Neural progenitor cell (in vitro differentiated cells): ENCODE results near the gene AUTS2.

Experiments used
- CTCF ChIP-seq: fragments of 200-600 bp; sonication (generic); IDR thresholded peaks from 2 replicates; pipeline ENCODE4 v1.5.1; 2017; ENCODE audit warnings: antibody characterized with exemption, mild to moderate bottlenecking
- EZH2 ChIP-seq: fragments of 200-600 bp; sonication (generic); IDR thresholded peaks from 2 replicates; pipeline ENCODE4 v1.6.1; 2017; ENCODE audit warnings: antibody characterized with exemption, mild to moderate bottlenecking, moderate library complexity
- EZH2phosphoT487 ChIP-seq: fragments of 200-600 bp; sonication (generic); IDR thresholded peaks from 2 replicates; pipeline ENCODE4 v1.6.1; 2017; ENCODE audit warnings: antibody characterized with exemption

DNA sequence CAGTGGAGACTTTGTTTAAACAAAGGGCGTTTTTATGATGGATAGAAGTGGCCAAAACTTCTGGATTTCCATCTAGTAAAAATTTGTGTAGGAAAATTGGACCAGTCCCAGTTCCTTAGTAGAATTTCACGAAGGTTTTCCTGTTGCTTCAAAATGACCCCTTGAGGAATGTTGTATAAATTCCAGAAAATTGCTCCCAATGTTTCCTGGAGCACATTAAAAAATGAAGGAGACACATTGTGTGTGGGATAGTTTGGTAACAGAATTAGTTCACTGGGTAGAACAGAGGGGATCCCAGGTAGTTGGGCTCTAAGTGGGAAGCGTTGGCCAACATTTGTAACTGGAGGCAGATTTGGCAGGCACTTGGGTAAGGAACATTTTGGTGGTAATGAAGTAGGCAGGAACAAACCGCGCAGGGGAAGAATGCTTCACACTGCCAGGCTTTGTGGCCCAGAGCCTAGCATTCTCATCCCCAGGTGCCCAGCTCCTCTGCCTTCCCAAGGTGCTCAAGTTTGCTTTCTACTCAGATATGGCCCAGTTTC is 758.6 kb downstream of the AUTS2 start:
- TF ChIP-seq CTCF (no peak), EZH2 (no peak), EZH2phosphoT487 (no peak)
